Memory B cell (primary cell): Measurements from ENCODE around the gene SPC24.
"Not testable (repeated sequence)": the region's sequence is repeated elsewhere in the genome, so short reads cannot be mapped to it uniquely, and the experiment has no call there.

Source experiments
- ATAC-seq: fragments of 150-1000 bp; cut with Tn5 transposase; 2 replicates; pipeline ENCODE4 v1.10.0; 2021; ENCODE audit warnings: low read depth, mild to moderate bottlenecking, moderate library complexity
- DNase-seq, 2 donors: peaks; one replicate each; pipeline ENCODE4 v3.0.0; 2022; ENCODE audit warnings: low spot score in 2 of 2
- H3K27ac Mint-ChIP-seq: one replicate; pipeline ENCODE4 v1.8.0; 2022; ENCODE audit warnings: mild to moderate bottlenecking, moderate library complexity, mixed read lengths
- H3K27me3 Mint-ChIP-seq: one replicate; pipeline ENCODE4 v1.8.0; 2022; ENCODE audit warnings: mixed read lengths
- H3K36me3 Mint-ChIP-seq: one replicate; pipeline ENCODE4 v1.8.0; 2022; ENCODE audit warnings: mild to moderate bottlenecking, mixed read lengths
- H3K4me1 Mint-ChIP-seq: one replicate; pipeline ENCODE4 v1.8.0; 2022; ENCODE audit warnings: mixed read lengths
- H3K4me3 Mint-ChIP-seq: one replicate; pipeline ENCODE4 v1.8.0; 2022; ENCODE audit warnings: mild to moderate bottlenecking, moderate library complexity, mixed read lengths
- H3K9me3 Mint-ChIP-seq: one replicate; pipeline ENCODE4 v1.8.0; 2022; ENCODE audit warnings: mixed read lengths

The SPC24 gene

DNA sequence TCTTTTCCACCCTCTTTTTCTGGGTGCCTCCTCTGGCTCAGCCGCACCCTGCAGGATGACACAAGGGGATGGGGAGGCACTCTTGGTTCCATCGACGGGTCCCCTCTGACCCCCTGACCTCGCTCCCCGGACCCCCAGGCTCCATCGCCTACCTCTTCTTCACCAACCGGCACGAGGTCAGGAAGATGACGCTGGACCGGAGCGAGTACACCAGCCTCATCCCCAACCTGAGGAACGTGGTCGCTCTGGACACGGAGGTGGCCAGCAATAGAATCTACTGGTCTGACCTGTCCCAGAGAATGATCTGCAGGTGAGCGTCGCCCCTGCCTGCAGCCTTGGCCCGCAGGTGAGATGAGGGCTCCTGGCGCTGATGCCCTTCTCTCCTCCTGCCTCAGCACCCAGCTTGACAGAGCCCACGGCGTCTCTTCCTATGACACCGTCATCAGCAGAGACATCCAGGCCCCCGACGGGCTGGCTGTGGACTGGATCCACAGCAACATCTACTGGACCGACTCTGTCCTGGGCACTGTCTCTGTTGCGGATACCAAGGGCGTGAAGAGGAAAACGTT lies 42.4 kb downstream of the SPC24 start:
- ATAC-seq: no peak
- H3K4me3 Mint-ChIP-seq: no peak overlapping the region
- no peaks in the 10 kb centered on the region for H3K36me3 Mint-ChIP-seq
- no peaks in the 10 kb centered on the region for H3K27me3 Mint-ChIP-seq
- DNase-seq: no peak
- no peaks in the 10 kb centered on the region for H3K9me3 Mint-ChIP-seq
- no peaks in the 10 kb centered on the region for H3K4me1 Mint-ChIP-seq
- no peak overlapping the region for H3K27ac Mint-ChIP-seq

DNA sequence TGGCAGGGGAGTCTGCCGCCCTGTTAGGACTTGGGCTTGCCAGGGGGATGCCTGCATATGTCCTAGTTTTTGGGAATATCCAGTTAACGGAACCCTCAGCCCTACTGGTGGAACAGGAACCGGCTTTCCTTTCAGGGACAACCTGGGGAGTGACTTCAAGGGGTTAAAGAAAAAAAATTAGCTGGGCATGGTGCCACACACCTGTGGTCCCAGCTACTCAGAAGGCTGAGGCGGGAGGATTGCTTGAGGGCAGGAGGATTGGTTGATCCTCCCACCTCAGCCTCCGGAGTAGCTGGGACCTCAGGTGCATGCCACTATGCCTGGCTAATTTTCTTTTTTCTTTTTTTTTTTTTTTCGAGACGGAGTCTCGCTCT lies 43.8 kb downstream of the SPC24 start:
- H3K27me3 Mint-ChIP-seq: no peaks in the 10 kb centered on the region
- H3K4me3 Mint-ChIP-seq: no peak overlapping the region
- H3K36me3 Mint-ChIP-seq: no peaks in the 10 kb centered on the region
- no peaks in the 10 kb centered on the region for H3K4me1 Mint-ChIP-seq
- no peak for ATAC-seq
- no peak overlapping the region for H3K27ac Mint-ChIP-seq
- no peaks in the 10 kb centered on the region for H3K9me3 Mint-ChIP-seq
- DNase-seq: no peak

DNA sequence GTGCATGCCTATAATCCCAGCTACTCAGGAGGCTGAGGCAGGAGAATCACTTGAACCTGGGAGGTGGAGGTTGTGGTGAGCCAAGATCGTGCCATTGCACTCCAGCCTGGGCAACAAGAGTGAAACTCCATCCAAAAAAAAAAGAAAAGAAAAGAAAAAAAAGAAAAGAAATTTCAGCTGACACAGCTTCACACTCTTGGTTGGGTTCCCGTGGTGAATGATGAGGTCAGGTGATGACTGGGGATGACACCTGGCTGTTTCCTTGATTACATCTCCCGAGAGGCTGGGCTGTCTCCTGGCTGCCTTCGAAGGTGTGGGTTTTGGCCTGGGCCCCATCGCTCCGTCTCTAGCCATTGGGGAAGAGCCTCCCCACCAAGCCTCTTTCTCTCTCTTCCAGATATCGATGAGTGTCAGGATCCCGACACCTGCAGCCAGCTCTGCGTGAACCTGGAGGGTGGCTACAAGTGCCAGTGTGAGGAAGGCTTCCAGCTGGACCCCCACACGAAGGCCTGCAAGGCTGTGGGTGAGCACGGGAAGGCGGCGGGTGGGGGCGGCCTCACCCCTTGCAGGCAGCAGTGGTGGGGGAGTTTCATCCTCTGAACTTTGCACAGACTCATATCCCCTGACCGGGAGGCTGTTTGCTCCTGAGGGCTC lies 44.3 kb downstream of the SPC24 start:
- Mint-ChIP-seq H3K9me3 (no peaks in the 10 kb centered on the region), H3K27ac (no peak overlapping the region), H3K27me3 (no peaks in the 10 kb centered on the region), H3K4me1 (no peaks in the 10 kb centered on the region), H3K4me3 (no peak overlapping the region), H3K36me3 (no peaks in the 10 kb centered on the region)
- ATAC-seq (no peak), DNase-seq (no peak)

DNA sequence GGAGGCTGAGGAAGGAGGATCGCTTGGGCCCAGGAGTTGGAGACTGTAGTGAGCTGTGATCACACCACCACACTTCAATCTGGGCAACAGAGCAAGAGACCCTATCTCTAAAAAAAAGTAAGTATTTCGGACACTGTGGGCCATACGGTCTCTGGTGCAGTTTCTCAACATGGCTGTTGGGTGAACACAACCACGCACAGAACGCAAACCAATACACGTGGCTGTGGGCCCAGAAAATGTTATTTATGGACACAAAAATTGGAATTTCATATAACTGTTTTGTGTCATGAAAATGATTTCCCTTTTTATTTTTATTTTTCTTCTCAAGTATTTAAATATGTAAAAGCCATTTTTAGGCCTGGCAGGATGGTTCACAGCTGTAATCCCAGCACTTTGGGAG lies 46.8 kb downstream of the SPC24 start:
- Mint-ChIP-seq H3K4me1 (no peaks in the 10 kb centered on the region), H3K36me3 (no peaks in the 10 kb centered on the region), H3K4me3 (no peak overlapping the region), H3K27ac (no peak overlapping the region), H3K27me3 (no peaks in the 10 kb centered on the region), H3K9me3 (no peaks in the 10 kb centered on the region)
- DNase-seq (no peak), ATAC-seq (no peak)

DNA sequence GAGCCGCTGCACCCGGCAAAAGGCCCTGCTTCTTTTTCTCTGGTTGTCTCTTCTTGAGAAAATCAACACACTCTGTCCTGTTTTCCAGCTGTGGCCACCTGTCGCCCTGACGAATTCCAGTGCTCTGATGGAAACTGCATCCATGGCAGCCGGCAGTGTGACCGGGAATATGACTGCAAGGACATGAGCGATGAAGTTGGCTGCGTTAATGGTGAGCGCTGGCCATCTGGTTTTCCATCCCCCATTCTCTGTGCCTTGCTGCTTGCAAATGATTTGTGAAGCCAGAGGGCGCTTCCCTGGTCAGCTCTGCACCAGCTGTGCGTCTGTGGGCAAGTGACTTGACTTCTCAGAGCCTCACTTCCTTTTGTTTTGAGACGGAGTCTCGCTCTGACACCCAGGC lies 49.1 kb downstream of the SPC24 start:
- no peak overlapping the region for H3K4me3 Mint-ChIP-seq
- no peak for DNase-seq
- H3K27ac Mint-ChIP-seq: no peak overlapping the region
- no peaks in the 10 kb centered on the region for H3K9me3 Mint-ChIP-seq
- ATAC-seq: no peak
- H3K36me3 Mint-ChIP-seq: no peaks in the 10 kb centered on the region
- no peaks in the 10 kb centered on the region for H3K4me1 Mint-ChIP-seq
- no peaks in the 10 kb centered on the region for H3K27me3 Mint-ChIP-seq

DNA sequence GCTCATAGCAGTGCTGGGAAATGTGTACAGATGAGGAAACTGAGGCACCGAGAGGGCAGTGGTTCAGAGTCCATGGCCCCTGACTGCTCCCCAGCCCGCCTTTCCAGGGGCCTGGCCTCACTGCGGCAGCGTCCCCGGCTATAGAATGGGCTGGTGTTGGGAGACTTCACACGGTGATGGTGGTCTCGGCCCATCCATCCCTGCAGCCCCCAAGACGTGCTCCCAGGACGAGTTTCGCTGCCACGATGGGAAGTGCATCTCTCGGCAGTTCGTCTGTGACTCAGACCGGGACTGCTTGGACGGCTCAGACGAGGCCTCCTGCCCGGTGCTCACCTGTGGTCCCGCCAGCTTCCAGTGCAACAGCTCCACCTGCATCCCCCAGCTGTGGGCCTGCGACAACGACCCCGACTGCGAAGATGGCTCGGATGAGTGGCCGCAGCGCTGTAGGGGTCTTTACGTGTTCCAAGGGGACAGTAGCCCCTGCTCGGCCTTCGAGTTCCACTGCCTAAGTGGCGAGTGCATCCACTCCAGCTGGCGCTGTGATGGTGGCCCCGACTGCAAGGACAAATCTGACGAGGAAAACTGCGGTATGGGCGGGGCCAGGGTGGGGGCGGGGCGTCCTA lies 50.5 kb downstream of the SPC24 start:
- Mint-ChIP-seq H3K27me3 (peaks cover under 1% of the 10 kb centered on the region), H3K36me3 (no peaks in the 10 kb centered on the region), H3K27ac (no peak overlapping the region), H3K9me3 (peaks cover under 1% of the 10 kb centered on the region), H3K4me3 (no peak overlapping the region), H3K4me1 (no peaks in the 10 kb centered on the region)
- ATAC-seq (no peak), DNase-seq (no peak)

DNA sequence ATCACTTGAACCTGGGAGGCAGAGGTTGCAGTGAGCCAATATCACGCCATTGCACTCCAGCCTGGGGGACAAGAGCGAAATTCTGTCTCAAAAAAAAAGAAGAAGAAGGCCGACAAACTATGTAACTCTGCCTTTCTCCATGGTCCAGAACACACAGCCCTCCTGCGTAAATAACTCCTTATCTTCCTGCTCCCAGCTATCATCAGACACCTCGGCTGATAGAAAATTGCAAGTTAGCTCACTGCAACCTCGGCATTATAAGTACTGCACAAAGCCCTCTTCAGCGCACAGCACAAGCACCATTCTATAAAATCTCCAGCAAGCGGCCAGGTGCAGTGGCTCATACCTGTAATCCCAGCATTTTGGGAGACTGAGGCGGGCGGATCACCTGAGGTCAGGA lies 51.9 kb downstream of the SPC24 start:
- ATAC-seq, H3K36me3 Mint-ChIP-seq, H3K4me1 Mint-ChIP-seq, H3K9me3 Mint-ChIP-seq, H3K27me3 Mint-ChIP-seq, H3K4me3 Mint-ChIP-seq, H3K27ac Mint-ChIP-seq, DNase-seq: not testable (repeated sequence)

DNA sequence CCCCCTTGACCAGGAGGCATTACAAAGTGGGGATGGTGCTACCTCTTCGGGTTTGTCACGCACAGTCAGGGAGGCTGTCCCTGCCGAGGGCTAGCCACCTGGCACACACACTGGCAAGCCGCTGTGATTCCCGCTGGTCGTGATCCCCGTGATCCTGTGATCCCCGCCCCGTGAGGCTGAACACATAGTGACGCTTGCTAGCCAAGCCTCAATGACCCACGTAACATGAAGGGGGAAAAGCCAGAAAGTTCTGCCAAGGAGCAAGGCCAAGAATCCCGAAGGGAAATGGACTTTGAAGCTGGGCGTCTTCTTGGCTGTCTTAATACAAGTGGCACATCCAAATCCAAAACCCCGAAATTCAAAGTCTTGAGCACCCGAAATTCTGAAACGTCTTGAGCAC lies 52.6 kb downstream of the SPC24 start:
- Mint-ChIP-seq H3K4me1 (no peaks in the 10 kb centered on the region), H3K27ac (no peak overlapping the region), H3K36me3 (no peaks in the 10 kb centered on the region), H3K4me3 (no peak overlapping the region), H3K9me3 (peaks cover 4% of the 10 kb centered on the region), H3K27me3 (peaks cover 2% of the 10 kb centered on the region)
- ATAC-seq (no peak), DNase-seq (no peak)

DNA sequence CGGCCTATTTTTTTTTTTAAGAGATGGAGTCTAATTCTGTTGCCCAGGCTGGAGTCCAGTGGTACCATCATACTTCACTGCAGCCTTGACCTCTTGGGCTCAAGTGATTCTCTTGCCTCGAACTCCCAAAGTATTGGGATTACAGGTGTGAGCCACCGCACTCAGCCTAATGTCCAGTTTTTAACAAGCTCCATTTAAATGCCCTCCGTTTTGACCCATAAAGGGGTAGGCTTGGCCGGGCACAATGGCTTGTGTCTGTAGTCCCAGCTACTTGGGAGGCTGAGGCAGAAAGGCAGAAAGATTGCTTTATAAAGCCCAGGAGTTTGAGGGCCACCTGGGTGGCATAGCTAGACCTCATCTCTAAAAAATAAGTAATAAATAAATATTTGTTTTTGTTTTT lies 54.5 kb downstream of the SPC24 start:
- Mint-ChIP-seq H3K4me1 (peaks cover 5% of the 10 kb centered on the region), H3K36me3 (no peaks in the 10 kb centered on the region), H3K4me3 (no peak overlapping the region), H3K27ac (no peak overlapping the region), H3K27me3 (peaks cover 3% of the 10 kb centered on the region), H3K9me3 (peaks cover 4% of the 10 kb centered on the region)
- DNase-seq: no peak
- no peak for ATAC-seq

DNA sequence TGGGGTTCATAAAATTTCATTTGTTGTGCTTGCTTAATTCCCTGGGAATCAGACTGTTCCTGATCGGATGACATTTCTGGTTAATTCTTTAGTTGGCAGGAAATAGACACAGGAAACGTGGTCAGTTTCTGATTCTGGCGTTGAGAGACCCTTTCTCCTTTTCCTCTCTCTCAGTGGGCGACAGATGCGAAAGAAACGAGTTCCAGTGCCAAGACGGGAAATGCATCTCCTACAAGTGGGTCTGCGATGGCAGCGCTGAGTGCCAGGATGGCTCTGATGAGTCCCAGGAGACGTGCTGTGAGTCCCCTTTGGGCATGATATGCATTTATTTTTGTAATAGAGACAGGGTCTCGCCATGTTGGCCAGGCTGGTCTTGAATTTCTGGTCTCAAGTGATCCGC lies 55.5 kb downstream of the SPC24 start:
- no peak overlapping the region for H3K27ac Mint-ChIP-seq
- no peak for DNase-seq
- H3K36me3 Mint-ChIP-seq: no peaks in the 10 kb centered on the region
- ATAC-seq: no peak
- no peak overlapping the region for H3K4me3 Mint-ChIP-seq
- H3K4me1 Mint-ChIP-seq: peaks cover 9% of the 10 kb centered on the region
- peaks cover 4% of the 10 kb centered on the region for H3K9me3 Mint-ChIP-seq
- H3K27me3 Mint-ChIP-seq: peaks cover 5% of the 10 kb centered on the region

DNA sequence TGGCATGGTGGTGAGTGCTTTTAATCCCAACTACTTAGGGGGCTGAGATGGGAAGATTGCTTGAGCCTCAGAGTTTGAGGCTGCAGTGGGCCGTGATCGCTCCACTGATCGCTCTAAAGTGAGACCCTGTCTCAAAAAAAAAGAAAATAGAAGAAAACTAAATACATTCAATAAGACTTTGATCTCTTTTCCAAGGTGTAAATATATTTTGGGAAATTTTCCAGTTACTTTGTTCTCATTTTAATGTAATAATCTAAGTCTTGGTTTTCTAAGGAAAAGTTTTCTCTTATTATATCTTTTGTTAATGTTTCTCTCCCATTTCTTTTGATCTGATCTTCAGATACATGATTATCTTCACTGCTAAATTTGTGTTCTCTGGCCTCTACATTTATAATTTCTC lies 56.7 kb downstream of the SPC24 start:
- no peak for ATAC-seq
- Mint-ChIP-seq H3K4me3 (no peak overlapping the region), H3K9me3 (peaks cover 4% of the 10 kb centered on the region), H3K36me3 (no peaks in the 10 kb centered on the region), H3K27me3 (peaks cover 6% of the 10 kb centered on the region), H3K27ac (no peak overlapping the region), H3K4me1 (peaks cover 11% of the 10 kb centered on the region)
- no peak for DNase-seq

DNA sequence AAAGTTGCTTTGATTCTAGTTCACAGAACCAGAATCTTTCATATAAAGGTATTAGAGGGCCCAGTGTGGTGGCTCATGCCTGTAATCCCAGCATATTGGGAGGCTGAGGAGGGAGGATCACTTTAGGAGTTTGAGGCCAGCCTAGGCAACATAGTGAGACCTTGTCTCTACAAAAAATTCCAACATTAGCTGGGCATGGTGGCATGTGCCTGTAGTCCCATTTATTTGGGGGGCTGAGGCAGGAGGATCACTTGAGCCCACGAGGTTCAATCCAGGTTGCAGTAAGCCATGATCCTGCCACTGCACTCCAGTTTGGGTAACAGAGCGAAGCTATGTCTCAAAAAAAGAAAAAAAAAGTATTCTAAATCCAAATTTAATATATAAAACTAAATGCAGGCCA lies 57.3 kb downstream of the SPC24 start:
- Mint-ChIP-seq H3K9me3 (peaks cover 4% of the 10 kb centered on the region), H3K4me3 (no peak overlapping the region), H3K4me1 (peaks cover 11% of the 10 kb centered on the region), H3K27me3 (peaks cover 6% of the 10 kb centered on the region), H3K36me3 (no peaks in the 10 kb centered on the region), H3K27ac (no peak overlapping the region)
- no peak for DNase-seq
- ATAC-seq: no peak

DNA sequence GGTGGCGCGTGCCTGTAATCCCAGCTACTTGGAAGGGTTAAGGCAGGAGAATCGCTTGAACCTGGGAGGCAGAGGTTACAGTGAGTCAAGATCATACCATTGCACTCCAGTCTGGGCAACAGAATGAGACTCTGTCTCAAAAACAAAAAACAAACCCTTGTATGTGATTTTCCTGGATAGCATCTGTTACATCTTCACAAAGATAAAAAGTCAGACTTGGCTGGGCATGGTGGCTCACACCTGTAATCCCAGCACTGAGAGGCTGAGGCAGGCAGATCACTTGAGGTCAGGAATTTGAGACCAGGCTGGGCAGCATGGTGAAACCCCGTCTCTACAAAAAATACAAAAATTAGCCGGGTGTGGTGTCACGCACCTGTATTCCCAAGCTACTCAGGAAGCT lies 58.2 kb downstream of the SPC24 start:
- ATAC-seq, DNase-seq, H3K36me3 Mint-ChIP-seq, H3K27me3 Mint-ChIP-seq, H3K9me3 Mint-ChIP-seq, H3K4me3 Mint-ChIP-seq, H3K27ac Mint-ChIP-seq: not testable (repeated sequence)
- peaks cover 14% of the 10 kb centered on the region for H3K4me1 Mint-ChIP-seq

DNA sequence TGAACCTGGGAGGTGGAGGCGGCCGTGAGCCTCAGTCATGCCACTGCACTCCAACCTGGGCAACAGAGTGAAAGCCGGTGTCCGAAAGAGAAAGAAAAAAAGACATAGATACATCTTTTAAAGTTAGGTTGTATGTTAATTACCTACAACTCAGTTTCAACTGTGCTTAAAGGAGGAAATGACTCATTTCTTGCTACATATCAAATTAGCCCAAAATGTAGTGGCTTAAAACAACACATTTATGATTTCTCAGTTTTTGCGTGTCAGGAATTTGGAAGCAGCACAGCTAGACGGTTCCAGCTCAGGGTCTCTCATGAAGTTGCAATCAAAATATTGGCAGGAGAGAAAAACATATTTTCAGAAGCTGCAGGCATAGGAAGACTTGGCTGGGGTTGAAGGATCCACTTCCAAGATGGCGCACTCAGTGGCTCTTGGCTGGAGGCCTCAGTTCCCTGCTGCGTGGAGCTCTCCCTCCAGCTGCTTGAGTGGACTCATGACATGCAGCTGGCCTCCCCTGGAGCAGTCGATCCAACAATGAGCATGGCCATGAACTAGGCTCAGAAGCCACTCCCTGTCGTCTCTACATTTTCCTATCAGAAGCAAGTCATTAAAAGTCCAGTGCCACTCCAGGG lies 59.3 kb downstream of the SPC24 start:
- Mint-ChIP-seq H3K36me3 (peaks cover 2% of the 10 kb centered on the region), H3K4me1 (peaks cover 14% of the 10 kb centered on the region), H3K4me3 (peak overlapping the region; percentile 11), H3K27me3 (peaks cover 6% of the 10 kb centered on the region), H3K27ac (peak overlapping the region; percentile 28), H3K9me3 (peaks cover 4% of the 10 kb centered on the region)
- DNase-seq: no peak
- peak; percentile 14 for ATAC-seq
